HEK293 (cell line): Measurements from ENCODE around the gene MAP3K4.

Source experiments
- CTCF ChIA-PET: fragments of 350-600 bp; formaldehyde crosslinking; extraction: SDS; loops from one replicate; lab custom pipeline; 2021; ENCODE audit warnings: antibody characterized with exemption; lab: Yijun Ruan, JAX
- POLR2A ChIA-PET: fragments of 300-600 bp; formaldehyde crosslinking; extraction: SDS; loops from one replicate; lab custom pipeline; 2020; ENCODE audit warnings: antibody characterized with exemption, inconsistent platforms; lab: Yijun Ruan, JAX
- H3K27ac ChIP-seq: fragments of 200-500 bp; sonication (Bioruptor generic); 2 replicates; pipeline ENCODE4 v1.5.1; 2014; ENCODE audit warnings: low read depth, low read length, control low read depth, inconsistent platforms; ENCODE audit errors: extremely low read depth
- H3K36me3 ChIP-seq, 2 experiments: fragments of 200-500 bp in 1 of 2; sonication (Bioruptor generic) in 1 of 2; 1 replicate in 1 of 2; 2 replicates in 1 of 2; pipeline ENCODE4 v1.5.1; 2014 to 2017; ENCODE audit warnings: inconsistent platforms in 2 of 2, low read length in 2 of 2; ENCODE audit not compliant: control insufficient read depth in 2 of 2, insufficient read depth in 1 of 2
- H3K4me1 ChIP-seq: fragments of 200-500 bp; sonication (Bioruptor generic); 2 replicates; pipeline ENCODE4 v1.5.1; 2014; ENCODE audit warnings: mild to moderate bottlenecking, low read length, inconsistent platforms; ENCODE audit not compliant: control insufficient read depth, insufficient read depth
- H3K4me3 ChIP-seq: 2 replicates; pipeline ENCODE4 v1.5.1; 2011; ENCODE audit warnings: low read depth, mild to moderate bottlenecking, control low read depth, low read length, moderate library complexity
- H3K9me3 ChIP-seq: fragments of 200-500 bp; sonication (Bioruptor generic); 2 replicates; pipeline ENCODE4 v1.5.1; 2014; ENCODE audit warnings: low read depth, low read length, inconsistent platforms; ENCODE audit not compliant: control insufficient read depth, insufficient read depth
- BCL6B ChIP-seq: fragments of 450-650 bp; formaldehyde crosslinking; IDR thresholded peaks from 2 replicates; pipeline ENCODE4 v1.5.1; 2017; ENCODE audit warnings: missing biosample characterization, missing genetic modification characterization
- GLI2 ChIP-seq: fragments of 450-650 bp; formaldehyde crosslinking; IDR thresholded peaks from 2 replicates; pipeline ENCODE4; 2017; ENCODE audit warnings: missing biosample characterization, missing genetic modification characterization, low read depth, borderline replicate concordance
- HOXA7 ChIP-seq: sonication (generic); formaldehyde crosslinking; IDR thresholded peaks from 2 replicates; pipeline ENCODE4 v1.8.1; 2022; ENCODE audit warnings: missing genetic modification reagents, borderline replicate concordance
- HOXD13 ChIP-seq: sonication (generic); formaldehyde crosslinking; IDR thresholded peaks from 2 replicates; pipeline ENCODE4 v1.8.0; 2022; ENCODE audit warnings: missing genetic modification reagents, borderline replicate concordance
- KLF10 ChIP-seq: fragments of 450-650 bp; IDR thresholded peaks from 2 replicates; pipeline ENCODE4 v1.5.1; 2018; ENCODE audit warnings: missing biosample characterization, mild to moderate bottlenecking, missing genetic modification characterization
- KLF17 ChIP-seq: fragments of 450-650 bp; formaldehyde crosslinking; IDR thresholded peaks from 2 replicates; pipeline ENCODE4 v1.5.1; 2016; ENCODE audit warnings: missing biosample characterization, missing genetic modification characterization
- MEIS1 ChIP-seq: sonication (generic); formaldehyde crosslinking; IDR thresholded peaks from 2 replicates; pipeline ENCODE4 v1.8.1; 2022; ENCODE audit warnings: missing genetic modification reagents, mild to moderate bottlenecking, borderline replicate concordance
- ZFHX2 ChIP-seq: fragments of 450-650 bp; formaldehyde crosslinking; conservative IDR thresholded peaks from 2 replicates; pipeline ENCODE4 v1.5.1; 2016; ENCODE audit warnings: missing biosample characterization, missing genetic modification characterization
- ZNF221 ChIP-seq: fragments of 450-650 bp; formaldehyde crosslinking; IDR thresholded peaks from 2 replicates; pipeline ENCODE4 v1.5.1; 2017; ENCODE audit warnings: missing biosample characterization, missing genetic modification characterization, borderline replicate concordance
- ZNF248 ChIP-seq: fragments of 450-650 bp; formaldehyde crosslinking; IDR thresholded peaks from 2 replicates; pipeline ENCODE4 v1.5.1; 2017; ENCODE audit warnings: missing biosample characterization, missing genetic modification characterization
- ZNF26 ChIP-seq: fragments of 450-650 bp; formaldehyde crosslinking; IDR thresholded peaks from 2 replicates; pipeline ENCODE4 v1.5.1; 2016; ENCODE audit warnings: missing biosample characterization, missing genetic modification characterization
- ZNF785 ChIP-seq: fragments of 450-650 bp; formaldehyde crosslinking; IDR thresholded peaks from 2 replicates; pipeline ENCODE4 v1.5.1; 2016; ENCODE audit warnings: missing biosample characterization, missing genetic modification characterization
- ZNF837 ChIP-seq: fragments of 450-650 bp; formaldehyde crosslinking; IDR thresholded peaks from 2 replicates; pipeline ENCODE4 v1.5.1; 2016; ENCODE audit warnings: missing biosample characterization, missing genetic modification characterization
- TF ChIP-seq, protein P1 (sequence below): fragments of 450-650 bp; formaldehyde crosslinking; conservative IDR thresholded peaks from 2 replicates; pipeline ENCODE4 v1.5.1; 2016; ENCODE audit warnings: low read depth, missing biosample characterization, missing genetic modification characterization
- TF ChIP-seq, protein P2 (sequence below): fragments of 450-650 bp; formaldehyde crosslinking; IDR thresholded peaks from 2 replicates; pipeline ENCODE4 v1.5.1; 2016; ENCODE audit warnings: missing biosample characterization, missing genetic modification characterization
- TF ChIP-seq, protein P3 (sequence below): fragments of 450-650 bp; formaldehyde crosslinking; IDR thresholded peaks from 2 replicates; pipeline ENCODE4 v1.5.1; 2016; ENCODE audit warnings: missing biosample characterization, missing genetic modification characterization
- TF ChIP-seq, protein P4 (sequence below): fragments of 450-650 bp; formaldehyde crosslinking; IDR thresholded peaks from 2 replicates; pipeline ENCODE4 v1.5.1; 2016; ENCODE audit warnings: missing biosample characterization, missing genetic modification characterization

MAP3K4 gene

DNA sequence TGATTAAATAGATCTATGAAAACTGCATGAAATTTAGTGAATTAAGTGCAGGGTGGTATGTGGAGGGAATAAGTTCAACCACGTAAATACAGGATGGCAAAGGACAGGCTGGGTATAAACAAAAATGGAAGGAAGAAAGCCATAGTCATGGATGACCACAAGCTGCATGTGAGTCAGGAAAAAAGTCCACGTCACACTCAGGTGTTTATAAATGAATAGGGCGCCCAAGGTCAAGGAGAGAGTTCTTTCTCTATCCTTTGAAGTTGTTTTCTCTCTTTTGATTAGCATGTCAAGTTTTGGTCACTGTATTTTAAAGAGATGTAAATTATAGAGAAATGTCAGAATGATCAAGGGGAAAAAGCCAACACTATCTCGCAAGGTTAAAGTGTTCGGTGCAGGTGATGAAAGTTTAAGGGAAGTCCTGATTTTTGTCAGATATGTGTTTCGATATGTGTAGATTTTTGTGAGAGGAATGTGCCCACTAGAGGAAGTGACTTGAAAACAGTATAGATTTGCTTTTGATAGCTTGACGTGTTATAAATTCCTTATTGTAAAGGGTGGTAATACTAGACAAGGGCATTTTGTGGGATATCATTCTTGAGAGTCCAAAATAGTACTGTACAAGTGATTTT, 58.7 kb downstream of the MAP3K4 start:
- H3K4me1 ChIP-seq: no peaks in the 10 kb centered on the region
- no peaks in the 10 kb centered on the region for H3K9me3 ChIP-seq
- TF ChIP-seq BCL6B (tag by site-specific recombination) (no peak), ZFHX2 (tag by site-specific recombination) (no peak), ZNF785 (tag by site-specific recombination) (no peak), HOXD13 (CRISPR knock-in tag) (no peak), MEIS1 (CRISPR knock-in tag) (no peak), KLF10 (tag by site-specific recombination) (no peak), ZNF248 (tag by site-specific recombination) (no peak), ZNF221 (tag by site-specific recombination) (no peak), ZNF837 (tag by site-specific recombination) (no peak), HOXA7 (no peak), ZNF26 (tag by site-specific recombination) (no peak), KLF17 (tag by site-specific recombination) (no peak), GLI2 (tag by site-specific recombination) (no peak)
- TF ChIP-seq, protein P1, sequence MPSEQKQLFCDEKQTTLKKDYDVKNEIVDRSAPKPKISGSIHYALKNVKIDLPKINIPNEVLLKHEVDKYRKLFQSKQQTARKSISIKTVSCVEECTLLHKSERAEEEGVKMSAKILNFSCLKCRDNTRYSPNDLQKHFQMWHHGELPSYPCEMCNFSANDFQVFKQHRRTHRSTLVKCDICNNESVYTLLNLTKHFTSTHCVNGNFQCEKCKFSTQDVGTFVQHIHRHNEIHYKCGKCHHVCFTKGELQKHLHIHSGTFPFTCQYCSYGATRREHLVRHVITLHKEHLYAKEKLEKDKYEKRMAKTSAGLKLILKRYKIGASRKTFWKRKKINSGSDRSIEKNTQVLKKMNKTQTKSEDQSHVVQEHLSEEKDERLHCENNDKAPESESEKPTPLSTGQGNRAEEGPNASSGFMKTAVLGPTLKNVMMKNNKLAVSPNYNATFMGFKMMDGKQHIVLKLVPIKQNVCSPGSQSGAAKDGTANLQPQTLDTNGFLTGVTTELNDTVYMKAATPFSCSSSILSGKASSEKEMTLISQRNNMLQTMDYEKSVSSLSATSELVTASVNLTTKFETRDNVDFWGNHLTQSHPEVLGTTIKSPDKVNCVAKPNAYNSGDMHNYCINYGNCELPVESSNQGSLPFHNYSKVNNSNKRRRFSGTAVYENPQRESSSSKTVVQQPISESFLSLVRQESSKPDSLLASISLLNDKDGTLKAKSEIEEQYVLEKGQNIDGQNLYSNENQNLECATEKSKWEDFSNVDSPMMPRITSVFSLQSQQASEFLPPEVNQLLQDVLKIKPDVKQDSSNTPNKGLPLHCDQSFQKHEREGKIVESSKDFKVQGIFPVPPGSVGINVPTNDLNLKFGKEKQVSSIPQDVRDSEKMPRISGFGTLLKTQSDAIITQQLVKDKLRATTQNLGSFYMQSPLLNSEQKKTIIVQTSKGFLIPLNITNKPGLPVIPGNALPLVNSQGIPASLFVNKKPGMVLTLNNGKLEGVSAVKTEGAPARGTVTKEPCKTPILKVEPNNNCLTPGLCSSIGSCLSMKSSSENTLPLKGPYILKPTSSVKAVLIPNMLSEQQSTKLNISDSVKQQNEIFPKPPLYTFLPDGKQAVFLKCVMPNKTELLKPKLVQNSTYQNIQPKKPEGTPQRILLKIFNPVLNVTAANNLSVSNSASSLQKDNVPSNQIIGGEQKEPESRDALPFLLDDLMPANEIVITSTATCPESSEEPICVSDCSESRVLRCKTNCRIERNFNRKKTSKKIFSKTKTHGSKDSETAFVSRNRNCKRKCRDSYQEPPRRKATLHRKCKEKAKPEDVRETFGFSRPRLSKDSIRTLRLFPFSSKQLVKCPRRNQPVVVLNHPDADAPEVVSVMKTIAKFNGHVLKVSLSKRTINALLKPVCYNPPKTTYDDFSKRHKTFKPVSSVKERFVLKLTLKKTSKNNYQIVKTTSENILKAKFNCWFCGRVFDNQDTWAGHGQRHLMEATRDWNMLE (tag by site-specific recombination): no peak
- TF ChIP-seq, protein P2, sequence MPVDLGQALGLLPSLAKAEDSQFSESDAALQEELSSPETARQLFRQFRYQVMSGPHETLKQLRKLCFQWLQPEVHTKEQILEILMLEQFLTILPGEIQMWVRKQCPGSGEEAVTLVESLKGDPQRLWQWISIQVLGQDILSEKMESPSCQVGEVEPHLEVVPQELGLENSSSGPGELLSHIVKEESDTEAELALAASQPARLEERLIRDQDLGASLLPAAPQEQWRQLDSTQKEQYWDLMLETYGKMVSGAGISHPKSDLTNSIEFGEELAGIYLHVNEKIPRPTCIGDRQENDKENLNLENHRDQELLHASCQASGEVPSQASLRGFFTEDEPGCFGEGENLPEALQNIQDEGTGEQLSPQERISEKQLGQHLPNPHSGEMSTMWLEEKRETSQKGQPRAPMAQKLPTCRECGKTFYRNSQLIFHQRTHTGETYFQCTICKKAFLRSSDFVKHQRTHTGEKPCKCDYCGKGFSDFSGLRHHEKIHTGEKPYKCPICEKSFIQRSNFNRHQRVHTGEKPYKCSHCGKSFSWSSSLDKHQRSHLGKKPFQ (tag by site-specific recombination): no peak
- TF ChIP-seq, protein P3, sequence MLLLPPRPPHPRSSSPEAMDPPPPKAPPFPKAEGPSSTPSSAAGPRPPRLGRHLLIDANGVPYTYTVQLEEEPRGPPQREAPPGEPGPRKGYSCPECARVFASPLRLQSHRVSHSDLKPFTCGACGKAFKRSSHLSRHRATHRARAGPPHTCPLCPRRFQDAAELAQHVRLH (tag by site-specific recombination): no peak
- TF ChIP-seq, protein P4, sequence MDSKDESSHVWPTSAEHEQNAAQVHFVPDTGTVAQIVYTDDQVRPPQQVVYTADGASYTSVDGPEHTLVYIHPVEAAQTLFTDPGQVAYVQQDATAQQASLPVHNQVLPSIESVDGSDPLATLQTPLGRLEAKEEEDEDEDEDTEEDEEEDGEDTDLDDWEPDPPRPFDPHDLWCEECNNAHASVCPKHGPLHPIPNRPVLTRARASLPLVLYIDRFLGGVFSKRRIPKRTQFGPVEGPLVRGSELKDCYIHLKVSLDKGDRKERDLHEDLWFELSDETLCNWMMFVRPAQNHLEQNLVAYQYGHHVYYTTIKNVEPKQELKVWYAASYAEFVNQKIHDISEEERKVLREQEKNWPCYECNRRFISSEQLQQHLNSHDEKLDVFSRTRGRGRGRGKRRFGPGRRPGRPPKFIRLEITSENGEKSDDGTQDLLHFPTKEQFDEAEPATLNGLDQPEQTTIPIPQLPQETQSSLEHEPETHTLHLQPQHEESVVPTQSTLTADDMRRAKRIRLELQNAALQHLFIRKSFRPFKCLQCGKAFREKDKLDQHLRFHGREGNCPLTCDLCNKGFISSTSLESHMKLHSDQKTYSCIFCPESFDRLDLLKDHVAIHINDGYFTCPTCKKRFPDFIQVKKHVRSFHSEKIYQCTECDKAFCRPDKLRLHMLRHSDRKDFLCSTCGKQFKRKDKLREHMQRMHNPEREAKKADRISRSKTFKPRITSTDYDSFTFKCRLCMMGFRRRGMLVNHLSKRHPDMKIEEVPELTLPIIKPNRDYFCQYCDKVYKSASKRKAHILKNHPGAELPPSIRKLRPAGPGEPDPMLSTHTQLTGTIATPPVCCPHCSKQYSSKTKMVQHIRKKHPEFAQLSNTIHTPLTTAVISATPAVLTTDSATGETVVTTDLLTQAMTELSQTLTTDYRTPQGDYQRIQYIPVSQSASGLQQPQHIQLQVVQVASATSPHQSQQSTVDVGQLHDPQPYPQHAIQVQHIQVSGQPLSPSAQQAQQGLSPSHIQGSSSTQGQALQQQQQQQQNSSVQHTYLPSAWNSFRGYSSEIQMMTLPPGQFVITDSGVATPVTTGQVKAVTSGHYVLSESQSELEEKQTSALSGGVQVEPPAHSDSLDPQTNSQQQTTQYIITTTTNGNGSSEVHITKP (tag by site-specific recombination): no peak
- no peak overlapping the region for H3K4me3 ChIP-seq
- CTCF ChIA-PET: interaction anchor here (0.6 kb wide), 2 partner anchors 262 to 323 kb away, joined by 3 to 9 read pairs; no protein-coding TSS in a partner anchor
- peaks cover 0 to 9% of the 10 kb centered on the region in 2 experiments; a peak in 1 of 3 replicates for H3K36me3 ChIP-seq
- H3K27ac ChIP-seq: no peak overlapping the region
- POLR2A ChIA-PET: no interaction called here
